GM12891 (cell line): Measurements from ENCODE around the gene NRK.
"Not testable (repeated sequence)": the region's sequence is repeated elsewhere in the genome, so short reads cannot be mapped to it uniquely, and the experiment has no call there.

ENCODE experiments used
- DNase-seq: peaks from one replicate; pipeline ENCODE4 v3.0.0; 2011; ENCODE audit warnings: low spot score; ENCODE audit not compliant: insufficient read length
- FAIRE-seq: peaks from 2 replicates; lab custom pipeline; 2011; peaks lifted over from hg19 to GRCh38; lab: Jason Lieb, UNC
- PAX5 ChIP-seq: IDR thresholded peaks from 2 replicates; pipeline ENCODE4 v1.6.1; 2011; ENCODE audit warnings: low read length, moderate library complexity, mild to moderate bottlenecking; ENCODE audit not compliant: insufficient read depth, severe bottlenecking
- POLR2A ChIP-seq: IDR thresholded peaks from 2 replicates; pipeline ENCODE4 v1.6.1; 2011; ENCODE audit warnings: low read depth, low read length, control low read depth
- POLR2AphosphoS5 ChIP-seq: IDR thresholded peaks from 2 replicates; pipeline ENCODE4 v1.6.1; 2011; ENCODE audit warnings: low read depth, low read length, control low read depth
- POU2F2 ChIP-seq: IDR thresholded peaks from 2 replicates; pipeline ENCODE4 v1.6.1; 2011; ENCODE audit warnings: low read depth, mild to moderate bottlenecking, control low read depth, low read length, moderate library complexity
- SPI1 ChIP-seq: IDR thresholded peaks from 2 replicates; pipeline ENCODE4 v1.6.1; 2011; ENCODE audit warnings: low read depth, low read length, control low read depth
- TAF1 ChIP-seq: IDR thresholded peaks from 2 replicates; pipeline ENCODE4 v1.6.1; 2011; ENCODE audit warnings: low read depth, low read length, control low read depth

Gene NRK

DNA sequence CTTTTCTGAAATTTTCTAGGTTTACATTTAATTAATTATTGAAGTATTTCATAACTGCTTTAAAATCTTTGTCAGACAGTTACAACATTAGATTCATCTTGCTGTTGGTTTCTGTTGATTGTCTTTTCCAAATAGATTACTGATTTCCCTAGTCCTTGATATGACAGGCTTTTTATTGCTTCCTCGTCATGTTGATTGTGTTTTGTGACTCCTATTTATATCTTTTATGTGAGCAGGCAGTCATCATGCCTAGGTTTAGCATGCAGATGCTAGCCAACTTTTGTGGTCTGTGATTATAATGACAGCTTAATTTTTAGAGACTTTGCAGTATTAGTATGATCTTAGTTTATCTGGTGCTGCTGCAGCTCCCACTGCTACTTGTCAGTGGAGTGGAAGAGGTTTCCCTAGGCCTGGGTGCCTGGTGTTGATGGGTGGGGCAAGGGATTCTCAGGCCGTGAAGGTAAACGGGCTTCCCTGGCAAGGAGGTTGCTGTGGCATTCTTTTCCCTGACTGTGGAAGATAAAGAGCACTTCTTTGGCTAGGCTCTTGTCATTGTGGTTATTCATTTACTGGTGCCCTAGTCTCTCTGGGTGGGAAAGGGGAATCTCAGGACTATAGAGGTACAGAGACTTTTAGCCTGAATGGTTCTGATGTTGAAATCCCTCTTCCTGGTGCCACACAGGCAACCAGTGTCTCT lies 150.5 kb downstream of the NRK start:
- FAIRE-seq (no peak), DNase-seq (no peak)
- no peak for TF ChIP-seq PAX5
- TF ChIP-seq POLR2AphosphoS5: no peak
- no peak for TF ChIP-seq TAF1
- TF ChIP-seq SPI1: no peak

- no peak for TF ChIP-seq POU2F2
- no peak for TF ChIP-seq POLR2A
- TF ChIP-seq PAX5: no peak
- no peak for TF ChIP-seq TAF1
- no peak for TF ChIP-seq POLR2AphosphoS5
- TF ChIP-seq SPI1: no peak
- no peak for FAIRE-seq
- DNase-seq: no peak
These were observed 151.0 kb downstream of the NRK start for GRCh38 chrX:105973387-105973739.

GRCh38 chrX:105975382-105975781 lies 153.0 kb downstream of the NRK start:
- FAIRE-seq: no peak
- TF ChIP-seq POLR2AphosphoS5: no peak
- TF ChIP-seq POU2F2: no peak
- no peak for TF ChIP-seq SPI1
- no peak for TF ChIP-seq TAF1
- no peak for TF ChIP-seq POLR2A
- no peak for TF ChIP-seq PAX5
- no peak for DNase-seq

DNA sequence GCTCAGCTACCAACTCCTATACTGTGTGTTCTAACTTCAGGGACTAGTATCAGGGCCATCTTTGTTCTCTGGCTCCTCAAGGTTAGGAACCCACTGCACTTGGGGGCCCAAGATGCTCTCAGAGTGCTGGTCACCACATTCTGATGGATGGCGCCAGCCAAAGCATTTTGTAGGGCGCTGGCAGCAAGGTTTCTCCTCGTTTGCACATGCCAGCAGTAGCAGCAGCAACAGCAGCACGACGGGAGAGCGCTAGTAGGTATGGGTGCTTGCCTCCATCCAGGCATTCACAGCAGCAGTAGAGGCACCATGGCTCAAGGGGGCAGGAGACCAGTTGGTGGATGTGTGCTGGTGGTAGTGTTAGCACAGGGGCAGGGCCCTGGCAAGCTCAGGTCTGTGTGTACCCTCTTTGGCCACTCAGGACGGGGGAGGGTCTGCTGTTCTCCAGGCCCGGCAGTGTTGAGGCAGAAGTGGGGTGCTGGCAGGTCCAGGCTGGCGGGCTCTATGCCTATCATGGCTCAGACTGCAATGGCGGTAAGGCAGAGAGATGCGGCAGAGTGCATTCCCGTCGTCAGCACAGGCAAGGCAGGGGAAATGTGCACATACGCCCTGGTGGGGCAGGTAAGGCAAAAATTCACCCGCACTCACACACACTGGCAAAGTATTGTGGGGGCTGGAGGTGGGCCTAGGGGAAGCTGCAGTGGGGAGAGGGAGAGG lies 159.6 kb downstream of the NRK start:
- FAIRE-seq (no peak), DNase-seq (no peak)
- TF ChIP-seq SPI1 (no peak), PAX5 (no peak), TAF1 (no peak), POLR2AphosphoS5 (no peak), POU2F2 (no peak), POLR2A (no peak)

GRCh38 chrX:105988487-105988886 lies 166.1 kb downstream of the NRK start:
- not testable (repeated sequence) for DNase-seq, FAIRE-seq

- FAIRE-seq (no peak), DNase-seq (no peak)
- TF ChIP-seq POLR2AphosphoS5 (no peak), TAF1 (no peak), POU2F2 (no peak), POLR2A (no peak), PAX5 (no peak), SPI1 (no peak)
These were observed 177.0 kb downstream of the NRK start for GRCh38 chrX:105999294-105999693.

DNA sequence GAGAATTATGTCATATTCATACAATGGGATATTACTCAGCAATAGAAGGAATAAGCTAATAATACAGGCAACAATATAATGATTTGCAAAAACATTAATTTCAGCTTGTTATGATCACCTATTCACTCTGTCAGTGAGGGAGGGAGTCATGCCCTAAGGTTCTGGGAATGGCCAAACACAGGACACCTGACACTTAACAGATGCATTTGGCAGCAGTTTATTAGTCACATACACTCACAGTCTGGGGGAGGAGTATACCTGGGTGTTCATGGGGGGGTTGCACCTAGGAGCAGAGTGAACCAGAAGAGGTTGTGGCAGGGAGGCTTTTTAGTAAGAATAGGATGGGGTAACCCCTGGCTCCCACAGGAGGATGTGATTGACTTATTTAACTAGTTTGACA lies 177.9 kb downstream of the NRK start:
- DNase-seq (no peak), FAIRE-seq (no peak)
- TF ChIP-seq POLR2AphosphoS5 (no peak), PAX5 (no peak), POLR2A (no peak), TAF1 (no peak), POU2F2 (no peak), SPI1 (no peak)

- not testable (repeated sequence) for DNase-seq, FAIRE-seq
These were observed 178.3 kb downstream of the NRK start for GRCh38 chrX:106000609-106001008.

- TF ChIP-seq POU2F2 (no peak), POLR2AphosphoS5 (no peak), POLR2A (no peak), TAF1 (no peak), SPI1 (no peak)
- no peak for FAIRE-seq
- no peak for DNase-seq
These were observed 183.3 kb downstream of the NRK start for GRCh38 chrX:106005684-106006083.

DNA sequence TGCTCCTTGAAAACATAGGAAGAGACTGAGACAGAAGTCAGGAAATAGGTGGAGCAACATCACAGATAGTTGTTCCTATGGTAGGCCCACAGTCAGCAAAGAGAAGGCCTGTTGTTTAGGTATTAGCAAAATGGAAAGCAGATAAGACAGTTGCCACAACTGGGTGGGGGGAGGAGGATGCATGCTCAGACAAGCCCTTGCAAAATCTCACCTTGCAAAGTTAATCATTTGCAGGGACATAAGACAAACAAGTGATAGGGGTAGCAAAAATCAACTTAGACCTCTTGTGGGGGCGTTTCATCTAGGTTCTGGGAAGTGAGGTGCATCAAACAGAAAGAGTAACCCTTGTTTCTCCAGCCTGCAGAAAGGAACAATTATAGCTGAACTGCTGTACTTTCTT lies 185.5 kb downstream of the NRK start:
- DNase-seq (no peak), FAIRE-seq (no peak)
- TF ChIP-seq POLR2AphosphoS5: no peak
- TF ChIP-seq POU2F2: no peak
- no peak for TF ChIP-seq POLR2A
- no peak for TF ChIP-seq TAF1
- no peak for TF ChIP-seq PAX5
- no peak for TF ChIP-seq SPI1
